Measurements from ENCODE around the gene RNF13.

- TF ChIP-seq CTCF (IDR thresholded peaks at IDR 0.05) (no peak), POLR2AphosphoS5 (IDR thresholded peaks at IDR 0.05) (no peak), POLR2A (IDR thresholded peaks at IDR 0.05) (no peak)
These were observed 162.9 kb downstream of the RNF13 start for GRCh38 chr3:149975919-149976318.

Data from breast epithelium (tissue), 3 donors.